ENCODE data around the gene SLC9A9. TPM values are rescaled to one million over a fixed set of nuclear protein-coding genes. Genes with fewer than 3 reads are reported as not detected.

The SLC9A9 gene
- total and polyA plus RNA-seq, 2 of the 8 experiments (the other 6 are each of a cell fraction or from before 2014, with no cell fraction given), result 0.48 to 1.1 TPM

DNA sequence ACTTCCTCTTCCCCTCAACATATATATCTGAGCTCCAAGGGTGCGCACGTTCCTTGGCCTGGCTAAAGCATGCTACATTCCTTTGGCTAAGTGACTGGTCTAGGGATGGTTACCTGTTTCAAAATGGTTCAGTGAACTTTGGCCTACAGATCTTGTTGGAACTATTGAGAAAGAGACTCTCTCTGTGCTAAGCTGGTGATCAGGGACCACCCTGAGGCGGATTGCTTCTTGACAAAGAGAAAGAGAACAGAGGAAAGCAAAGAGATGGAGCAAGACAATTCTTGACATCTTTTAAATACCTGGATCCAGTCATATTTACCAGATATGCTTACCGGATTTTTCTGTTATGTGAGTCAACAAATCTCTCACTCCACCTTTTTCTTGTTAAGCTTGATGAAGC lies 605.6 kb downstream of the SLC9A9 start (continued):
- TF ChIP-seq RAD21 (IDR thresholded peaks at IDR 0.05 in 1 of 2, conservative IDR thresholded peaks at IDR 0.05 in 1 of 2; ENCODE audit: low read depth in 2 of 2, low read length in 2 of 2), result no peak
- TF ChIP-seq TEAD4 (IDR thresholded peaks at IDR 0.05; ENCODE audit: low read depth, low read length), result no peak
